GM19324 (cell line): Measurements from ENCODE around the gene TBCA.
"Not testable (repeated sequence)": the region's sequence is repeated elsewhere in the genome, so short reads cannot be mapped to it uniquely, and the experiment has no call there.

Experiments used
- ATAC-seq: cut with Tn5 transposase; IDR thresholded peaks from one replicate; pipeline ENCODE4 v1.9.1; 2021; ENCODE audit warnings: mild to moderate bottlenecking, moderate library complexity; ENCODE audit not compliant: unreplicated experiment, low FRiP score

Gene TBCA

GRCh38 chr5:77773734-77774280, 2.3 kb downstream of the TBCA start:
- no peak for ATAC-seq

GRCh38 chr5:77772729-77773128, 3.4 kb downstream of the TBCA start:
- ATAC-seq = no peak

GRCh38 chr5:77771452-77771851, 4.7 kb downstream of the TBCA start:
- no peak for ATAC-seq

GRCh38 chr5:77770293-77771005, 5.7 kb downstream of the TBCA start:
- ATAC-seq = no peak

GRCh38 chr5:77768978-77769377, 7.2 kb downstream of the TBCA start:
- no peak for ATAC-seq

GRCh38 chr5:77767301-77767700, 8.8 kb downstream of the TBCA start:
- no peak for ATAC-seq

- ATAC-seq = no peak
Observed at GRCh38 chr5:77761606-77762005, 14.5 kb downstream of the TBCA start.

GRCh38 chr5:77758141-77758938, 17.8 kb downstream of the TBCA start:
- ATAC-seq = no peak

- ATAC-seq = no peak
Observed at GRCh38 chr5:77751328-77752023, 24.7 kb downstream of the TBCA start.

GRCh38 chr5:77750928-77751327, 25.2 kb downstream of the TBCA start:
- ATAC-seq = not testable (repeated sequence)

GRCh38 chr5:77748160-77748559, 28.0 kb downstream of the TBCA start:
- ATAC-seq = no peak

- no peak for ATAC-seq
Observed at GRCh38 chr5:77744116-77744515, 32.0 kb downstream of the TBCA start.

- no peak for ATAC-seq
Observed at GRCh38 chr5:77743181-77743580, 33.0 kb downstream of the TBCA start.

- no peak for ATAC-seq
Observed at GRCh38 chr5:77741608-77742007, 34.5 kb downstream of the TBCA start.

GRCh38 chr5:77734885-77735284, 41.3 kb downstream of the TBCA start:
- ATAC-seq = no peak

GRCh38 chr5:77733130-77733529, 43.0 kb downstream of the TBCA start:
- no peak for ATAC-seq

- ATAC-seq = no peak
Observed at GRCh38 chr5:77727190-77727589, 48.9 kb downstream of the TBCA start.

GRCh38 chr5:77725616-77726015, 50.5 kb downstream of the TBCA start:
- ATAC-seq = no peak

GRCh38 chr5:77724934-77725333, 51.2 kb downstream of the TBCA start:
- ATAC-seq = no peak

GRCh38 chr5:77719666-77720363, 56.3 kb downstream of the TBCA start:
- ATAC-seq = no peak
